GM12873 (cell line): Measurements from ENCODE around the gene MPG.

ENCODE experiments used
- TF ChIP-seq, protein P1 (sequence below): IDR thresholded peaks from 2 replicates; pipeline ENCODE4 v1.5.1; 2012; ENCODE audit warnings: low read depth, mild to moderate bottlenecking, moderate library complexity, low read length, control low read depth; ENCODE audit not compliant: insufficient read depth; ENCODE audit errors: missing control alignments

MPG gene

DNA sequence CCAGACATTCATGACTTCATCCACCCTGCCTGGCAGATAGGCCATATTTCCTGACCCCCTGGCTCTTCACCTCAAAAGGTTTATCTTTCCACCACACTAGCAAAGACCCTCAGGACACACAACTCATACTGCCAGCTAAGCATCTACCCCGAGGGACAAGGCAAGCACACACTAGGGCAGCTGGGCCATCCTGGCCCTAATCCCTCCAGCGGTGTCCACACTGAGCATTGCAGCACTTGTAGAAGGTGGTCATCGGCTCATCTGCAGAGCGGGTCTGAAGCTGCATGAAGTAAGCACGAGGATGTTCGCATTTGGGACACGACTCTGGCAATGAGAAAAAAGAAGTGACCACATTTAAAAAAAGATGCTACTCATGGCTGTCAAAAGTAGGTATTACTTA, 30.8 kb upstream of the MPG start:
- TF ChIP-seq, protein P1, sequence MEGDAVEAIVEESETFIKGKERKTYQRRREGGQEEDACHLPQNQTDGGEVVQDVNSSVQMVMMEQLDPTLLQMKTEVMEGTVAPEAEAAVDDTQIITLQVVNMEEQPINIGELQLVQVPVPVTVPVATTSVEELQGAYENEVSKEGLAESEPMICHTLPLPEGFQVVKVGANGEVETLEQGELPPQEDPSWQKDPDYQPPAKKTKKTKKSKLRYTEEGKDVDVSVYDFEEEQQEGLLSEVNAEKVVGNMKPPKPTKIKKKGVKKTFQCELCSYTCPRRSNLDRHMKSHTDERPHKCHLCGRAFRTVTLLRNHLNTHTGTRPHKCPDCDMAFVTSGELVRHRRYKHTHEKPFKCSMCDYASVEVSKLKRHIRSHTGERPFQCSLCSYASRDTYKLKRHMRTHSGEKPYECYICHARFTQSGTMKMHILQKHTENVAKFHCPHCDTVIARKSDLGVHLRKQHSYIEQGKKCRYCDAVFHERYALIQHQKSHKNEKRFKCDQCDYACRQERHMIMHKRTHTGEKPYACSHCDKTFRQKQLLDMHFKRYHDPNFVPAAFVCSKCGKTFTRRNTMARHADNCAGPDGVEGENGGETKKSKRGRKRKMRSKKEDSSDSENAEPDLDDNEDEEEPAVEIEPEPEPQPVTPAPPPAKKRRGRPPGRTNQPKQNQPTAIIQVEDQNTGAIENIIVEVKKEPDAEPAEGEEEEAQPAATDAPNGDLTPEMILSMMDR: no peak

DNA sequence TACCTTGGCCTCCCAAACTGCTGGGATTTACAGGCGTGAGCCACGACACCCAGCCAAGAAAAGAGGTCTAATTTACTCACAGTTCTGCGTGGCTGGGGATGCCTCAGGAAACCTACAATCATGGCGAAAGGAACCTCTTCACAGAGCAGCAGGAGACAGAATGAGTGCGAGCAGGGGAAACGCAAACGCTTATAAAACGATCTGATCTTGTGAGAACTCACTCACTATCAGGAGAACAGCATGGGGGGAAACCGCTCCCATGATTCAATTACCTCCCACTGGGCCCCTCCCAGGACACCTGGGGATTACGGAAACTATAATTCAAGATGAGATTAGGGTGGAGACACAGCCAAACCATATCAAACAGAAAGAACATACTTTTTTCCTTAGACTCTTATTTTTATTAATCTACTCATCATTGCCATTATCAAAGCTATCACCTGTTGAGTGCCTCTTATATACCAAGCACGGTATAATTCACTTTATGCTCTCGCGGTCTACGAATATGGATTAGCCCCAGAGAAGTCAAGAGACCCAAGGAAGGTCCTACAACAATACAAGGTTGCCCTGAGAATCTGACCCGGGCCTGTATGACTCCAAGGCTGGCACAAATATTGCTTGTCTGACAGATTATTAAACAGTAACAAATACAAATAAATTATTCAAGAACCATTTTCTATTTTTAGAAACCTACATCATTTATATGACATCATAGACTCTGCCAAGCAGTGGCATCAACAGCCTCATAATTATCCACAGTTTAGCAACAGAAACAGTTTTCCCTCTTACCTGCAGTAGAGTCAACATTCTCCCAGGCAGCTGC, 27.0 kb upstream of the MPG start:
- TF ChIP-seq, protein P1: no peak

DNA sequence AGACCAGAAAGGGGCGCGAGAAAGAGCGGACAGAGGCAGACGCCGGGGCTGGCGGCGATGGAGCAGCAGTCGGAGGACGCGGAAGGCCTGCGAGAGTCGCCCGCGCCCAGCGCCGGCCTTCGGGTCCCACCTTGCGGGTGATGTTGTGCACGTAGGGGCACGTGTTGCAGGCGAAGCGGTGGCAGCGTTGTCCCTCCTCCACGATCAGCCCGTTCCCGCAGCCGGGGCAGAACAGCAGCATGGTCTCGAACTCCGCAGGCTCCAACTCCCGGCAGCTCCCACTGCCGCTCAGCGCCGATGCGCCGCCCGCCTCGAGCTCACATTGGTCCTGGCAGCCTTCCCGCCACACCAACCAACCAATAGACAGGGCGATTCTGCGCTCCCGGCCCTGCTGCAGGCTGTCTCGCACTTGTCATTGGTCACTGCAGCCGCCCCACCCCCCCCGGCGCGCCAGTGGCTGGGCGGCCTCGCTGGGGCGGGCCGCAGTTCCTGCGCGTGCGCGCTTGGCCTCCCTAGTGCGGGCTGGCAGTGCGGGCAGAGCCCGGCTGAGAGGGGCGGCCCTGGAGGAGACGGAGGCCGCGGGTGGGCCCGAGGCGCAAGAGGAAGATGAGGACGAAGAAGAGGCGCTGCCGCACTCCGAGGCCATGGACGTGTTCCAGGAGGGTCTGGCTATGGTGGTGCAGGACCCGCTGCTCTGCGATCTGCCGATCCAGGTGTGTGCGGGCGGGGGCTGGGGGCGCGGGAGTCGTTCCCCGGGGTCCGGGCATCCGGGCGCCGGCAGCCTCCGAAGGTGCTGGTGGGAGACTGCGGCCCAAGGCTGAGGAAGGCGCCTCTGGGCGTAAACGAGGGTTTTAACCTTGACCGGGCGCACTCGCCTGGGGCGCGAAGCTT, 24.4 kb upstream of the MPG start, which contains the start of the genes POLR3K and SNRNP25:
Gene POLR3K (minus strand): TSS at position 263 of the 891 bp plus-strand sequence. CDS start 22 bp downstream, at position 241.
Gene SNRNP25 (plus strand): TSS at position 483 of the 891 bp plus-strand sequence. CDS start 189 bp downstream, at position 672.
- TF ChIP-seq, protein P1: no peak

DNA sequence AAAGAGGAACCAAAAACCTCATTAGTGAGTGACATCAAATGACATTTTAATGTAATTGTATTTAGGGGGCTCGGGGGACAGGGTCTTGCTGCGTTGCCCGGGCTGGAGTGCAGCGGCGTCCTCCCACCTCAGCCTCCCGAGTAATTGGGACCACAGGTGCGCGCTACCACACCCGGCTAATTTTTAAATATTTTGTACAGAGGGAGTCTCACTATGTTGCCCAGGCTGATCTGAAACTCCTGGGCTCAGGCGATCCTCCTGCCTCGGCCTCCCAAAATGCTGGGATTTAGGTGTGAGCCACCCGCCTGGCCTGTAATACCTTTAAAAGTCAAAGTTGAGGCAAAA, 23.8 kb upstream of the MPG start:
- TF ChIP-seq, protein P1: no peak

DNA sequence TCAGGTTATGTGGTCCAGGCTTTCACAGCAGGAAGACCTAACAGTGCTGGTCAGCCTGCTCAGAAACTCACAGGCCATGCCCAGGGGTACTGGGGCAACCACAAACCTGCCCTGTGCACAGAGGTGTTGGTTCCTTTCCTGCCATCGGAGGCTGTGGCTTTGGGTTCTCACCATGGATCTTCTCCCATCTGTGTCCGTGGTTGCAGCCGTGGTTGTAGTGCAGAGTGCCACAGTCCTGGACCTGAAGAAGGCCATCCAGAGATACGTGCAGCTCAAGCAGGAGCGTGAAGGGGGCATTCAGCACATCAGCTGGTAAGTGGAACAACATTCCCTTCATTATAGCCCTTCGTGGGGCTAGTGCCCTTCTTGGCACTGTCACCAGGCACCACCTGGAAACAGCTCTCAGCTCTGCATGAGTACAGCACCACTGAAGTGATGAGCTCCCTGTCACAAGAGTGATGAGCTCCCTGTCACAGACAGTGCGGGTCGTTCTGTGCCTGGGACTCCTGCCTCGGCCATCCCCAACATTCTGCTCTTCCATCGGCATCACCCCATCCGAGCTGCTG, 22.4 kb upstream of the MPG start:
- TF ChIP-seq, protein P1: no peak

DNA sequence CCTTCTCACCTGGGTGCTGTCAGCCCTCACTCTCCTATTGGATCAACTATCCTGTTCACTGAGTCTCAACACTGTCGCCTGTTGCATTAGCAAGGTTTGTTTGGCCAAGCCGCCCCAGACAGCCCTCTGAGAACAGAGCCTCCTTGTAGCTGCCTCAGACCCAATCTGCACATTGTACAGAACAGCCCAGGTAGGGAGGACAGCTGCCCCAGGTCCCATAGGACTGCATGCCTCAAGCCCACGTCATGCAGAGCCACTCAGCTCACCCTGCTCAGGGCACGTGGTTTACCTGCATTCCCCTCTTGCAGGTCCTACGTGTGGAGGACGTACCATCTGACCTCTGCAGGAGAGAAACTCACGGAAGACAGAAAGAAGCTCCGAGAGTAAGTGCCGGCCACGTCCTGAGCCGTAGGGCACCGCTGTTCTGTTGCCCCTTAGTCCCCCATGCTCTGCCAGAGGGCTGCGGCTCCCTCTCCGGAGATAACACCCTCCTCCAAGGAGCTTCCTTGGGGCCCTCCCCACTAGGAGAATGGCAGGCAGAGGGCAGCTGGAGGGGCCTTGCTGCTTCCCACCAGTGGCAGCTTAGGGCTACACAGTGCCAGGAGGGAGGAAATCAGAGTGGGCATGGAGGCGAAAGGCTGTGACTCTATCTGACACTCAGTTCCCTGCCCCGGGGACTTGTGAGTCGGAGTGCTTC, 21.6 kb upstream of the MPG start:
- TF ChIP-seq, protein P1: no peak

DNA sequence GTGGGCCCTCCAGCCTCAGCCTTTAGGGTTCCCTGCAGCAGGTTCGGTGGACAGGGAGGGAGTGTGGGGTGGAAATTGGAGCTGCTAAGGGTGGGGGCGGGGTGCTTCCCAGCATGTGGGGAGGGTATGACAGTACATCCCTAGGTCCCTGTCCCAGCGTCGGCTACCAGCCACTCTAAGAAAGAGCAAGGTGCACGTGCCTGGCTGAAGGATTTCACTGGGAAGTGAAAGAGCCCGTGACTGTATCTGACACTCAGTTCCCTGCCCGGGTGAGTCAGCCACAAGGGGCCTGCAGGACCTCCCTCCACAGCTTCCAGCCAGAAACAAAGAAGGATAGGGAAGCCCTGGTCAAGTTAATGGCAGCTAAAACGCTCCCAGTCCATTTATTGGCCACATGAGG, 20.3 kb upstream of the MPG start:
- TF ChIP-seq, protein P1: no peak
